ENCODE measurements around the gene TMEM45B. TPM values are rescaled to one million over a fixed set of nuclear protein-coding genes. Genes with fewer than 3 reads are reported as not detected.

The TMEM45B gene
- total and polyA plus RNA-seq, 2 of the 13 experiments (the other 11 are each of a cell fraction or from before 2014, with no cell fraction given): 29.1 to 181 TPM

- TF ChIP-seq, protein P1, sequence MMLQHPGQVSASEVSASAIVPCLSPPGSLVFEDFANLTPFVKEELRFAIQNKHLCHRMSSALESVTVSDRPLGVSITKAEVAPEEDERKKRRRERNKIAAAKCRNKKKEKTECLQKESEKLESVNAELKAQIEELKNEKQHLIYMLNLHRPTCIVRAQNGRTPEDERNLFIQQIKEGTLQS (CRISPR knock-in tag; IDR thresholded peaks at IDR 0.05): peak; percentile 82; the same call in 1 of the 2 replicates
- no peak for TF ChIP-seq ZNF432 (CRISPR knock-in tag; IDR thresholded peaks at IDR 0.05; ENCODE audit: borderline replicate concordance)
- TF ChIP-seq ZNF562 (CRISPR knock-in tag; IDR thresholded peaks at IDR 0.05; ENCODE audit: borderline replicate concordance): no peak
- TF ChIP-seq ZNF691 (CRISPR knock-in tag; IDR thresholded peaks at IDR 0.05; ENCODE audit: borderline replicate concordance, low read depth): peak; percentile 73; the same call in 1 of the 2 replicates
- 0 out of 2 replicates have a peak, but pooled peaks have one; percentile 56 for TF ChIP-seq TIGD3 (CRISPR knock-in tag; IDR thresholded peaks at IDR 0.05; ENCODE audit: borderline replicate concordance)
- TF ChIP-seq ZNF101 (CRISPR knock-in tag; IDR thresholded peaks at IDR 0.05; ENCODE audit: borderline replicate concordance, low read depth): no peak
- TF ChIP-seq ZFP82 (CRISPR knock-in tag; IDR thresholded peaks at IDR 0.05; ENCODE audit: borderline replicate concordance): no peak
- no peak for TF ChIP-seq ZMYM3 (CRISPR knock-in tag; IDR thresholded peaks at IDR 0.05)
- TF ChIP-seq HMGXB3 (CRISPR knock-in tag; IDR thresholded peaks at IDR 0.05; ENCODE audit: borderline replicate concordance): 0 out of 2 replicates have a peak, but pooled peaks have one; percentile 20
- TF ChIP-seq KAT7 (CRISPR knock-in tag; IDR thresholded peaks at IDR 0.05; ENCODE audit: borderline replicate concordance): no peak
- TF ChIP-seq ZNF782 (CRISPR knock-in tag; IDR thresholded peaks at IDR 0.05; ENCODE audit: borderline replicate concordance): no peak
- TF ChIP-seq, protein P2, sequence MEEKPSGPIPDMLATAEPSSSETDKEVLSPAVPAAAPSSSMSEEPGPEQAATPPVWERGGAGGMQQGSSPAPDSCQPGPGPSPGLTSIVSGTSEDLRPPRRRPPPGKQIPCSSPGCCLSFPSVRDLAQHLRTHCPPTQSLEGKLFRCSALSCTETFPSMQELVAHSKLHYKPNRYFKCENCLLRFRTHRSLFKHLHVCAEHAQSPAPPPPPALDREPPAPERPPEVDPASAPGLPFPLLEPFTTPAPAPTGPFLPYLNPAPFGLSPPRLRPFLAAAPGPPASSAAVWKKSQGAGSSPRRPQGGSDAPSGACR (CRISPR knock-in tag; IDR thresholded peaks at IDR 0.05): peak; percentile 67; the same call in 1 of the 2 replicates
- no peak for TF ChIP-seq NFE2 (CRISPR knock-in tag; IDR thresholded peaks at IDR 0.05)
- TF ChIP-seq, protein P3, sequence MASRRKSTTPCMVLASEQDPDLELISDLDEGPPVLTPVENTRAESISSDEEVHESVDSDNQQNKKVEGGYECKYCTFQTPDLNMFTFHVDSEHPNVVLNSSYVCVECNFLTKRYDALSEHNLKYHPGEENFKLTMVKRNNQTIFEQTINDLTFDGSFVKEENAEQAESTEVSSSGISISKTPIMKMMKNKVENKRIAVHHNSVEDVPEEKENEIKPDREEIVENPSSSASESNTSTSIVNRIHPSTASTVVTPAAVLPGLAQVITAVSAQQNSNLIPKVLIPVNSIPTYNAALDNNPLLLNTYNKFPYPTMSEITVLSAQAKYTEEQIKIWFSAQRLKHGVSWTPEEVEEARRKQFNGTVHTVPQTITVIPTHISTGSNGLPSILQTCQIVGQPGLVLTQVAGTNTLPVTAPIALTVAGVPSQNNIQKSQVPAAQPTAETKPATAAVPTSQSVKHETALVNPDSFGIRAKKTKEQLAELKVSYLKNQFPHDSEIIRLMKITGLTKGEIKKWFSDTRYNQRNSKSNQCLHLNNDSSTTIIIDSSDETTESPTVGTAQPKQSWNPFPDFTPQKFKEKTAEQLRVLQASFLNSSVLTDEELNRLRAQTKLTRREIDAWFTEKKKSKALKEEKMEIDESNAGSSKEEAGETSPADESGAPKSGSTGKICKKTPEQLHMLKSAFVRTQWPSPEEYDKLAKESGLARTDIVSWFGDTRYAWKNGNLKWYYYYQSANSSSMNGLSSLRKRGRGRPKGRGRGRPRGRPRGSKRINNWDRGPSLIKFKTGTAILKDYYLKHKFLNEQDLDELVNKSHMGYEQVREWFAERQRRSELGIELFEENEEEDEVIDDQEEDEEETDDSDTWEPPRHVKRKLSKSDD (CRISPR knock-in tag; IDR thresholded peaks at IDR 0.05; ENCODE audit: low read depth): no peak
- no peak for TF ChIP-seq TAF15 (IDR thresholded peaks at IDR 0.05; ENCODE audit: low read depth, low read length, poor library complexity, severe bottlenecking)
- no peak for TF ChIP-seq ZNF20 (CRISPR knock-in tag; IDR thresholded peaks at IDR 0.05)
Measured at GRCh38 chr11:129853518-129854231, 38.0 kb downstream of the TMEM45B start (continued).
